HG02763 (cell line): ENCODE data around the gene HIC1.

Experiments used
- ATAC-seq: cut with Tn5 transposase; IDR thresholded peaks from one replicate; pipeline ENCODE4 v1.9.1; 2021; ENCODE audit warnings: mild to moderate bottlenecking, moderate library complexity; ENCODE audit not compliant: unreplicated experiment

The HIC1 gene

GRCh38 chr17:2059547-2060384 lies 4.9 kb downstream of the HIC1 start:
- ATAC-seq, result no peak

DNA sequence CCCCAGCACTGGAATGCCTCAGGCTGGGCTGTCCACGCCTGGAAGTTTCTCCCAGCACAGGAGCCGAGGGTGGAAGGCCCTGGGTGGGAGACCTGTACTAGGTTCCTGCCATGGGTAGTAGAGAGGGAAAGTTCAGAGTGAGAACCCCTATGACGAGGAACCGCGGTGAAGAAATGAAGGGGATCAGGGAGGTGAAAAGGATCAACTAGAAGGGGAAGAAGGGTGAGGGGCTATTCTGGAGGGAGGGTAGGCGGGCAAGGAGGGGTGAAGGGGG lies 5.4 kb downstream of the HIC1 start:
- ATAC-seq, result no peak

GRCh38 chr17:2060681-2061440 lies 6.0 kb downstream of the HIC1 start:
- no peak for ATAC-seq

GRCh38 chr17:2061441-2061958 lies 6.6 kb downstream of the HIC1 start:
- ATAC-seq, result no peak

DNA sequence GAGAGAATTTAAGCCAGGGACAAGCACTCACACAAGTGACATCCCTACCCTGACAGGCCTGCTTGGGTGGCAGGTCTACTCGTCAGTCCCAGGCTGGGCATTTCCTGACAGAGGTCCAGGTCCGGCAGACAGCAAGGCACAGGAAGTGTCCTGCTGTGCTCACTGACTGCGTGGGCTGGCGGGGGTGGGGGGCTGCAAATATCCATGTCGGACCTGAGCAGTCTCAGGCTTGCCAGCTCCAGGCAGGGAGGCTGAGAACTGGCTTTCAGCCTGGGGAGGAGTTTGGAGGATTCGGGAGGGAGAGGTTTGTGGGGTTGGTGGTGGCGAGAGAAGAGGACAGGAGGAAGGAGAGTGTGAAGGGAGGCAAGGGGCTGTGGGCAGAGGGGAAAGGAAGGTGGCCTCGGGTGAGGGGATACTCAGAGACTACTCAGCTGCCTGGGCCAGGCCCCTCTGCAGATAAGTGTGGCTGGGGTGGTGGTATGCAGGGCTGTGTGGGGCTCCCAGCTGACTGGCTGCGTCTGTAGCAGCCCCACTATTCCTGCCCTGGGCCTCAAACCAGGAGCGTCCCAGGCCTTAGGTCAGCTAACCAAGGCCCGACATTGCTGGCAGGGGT lies 7.8 kb downstream of the HIC1 start:
- no peak for ATAC-seq

- no peak for ATAC-seq
Observed at GRCh38 chr17:2063261-2064146, 8.6 kb downstream of the HIC1 start.

DNA sequence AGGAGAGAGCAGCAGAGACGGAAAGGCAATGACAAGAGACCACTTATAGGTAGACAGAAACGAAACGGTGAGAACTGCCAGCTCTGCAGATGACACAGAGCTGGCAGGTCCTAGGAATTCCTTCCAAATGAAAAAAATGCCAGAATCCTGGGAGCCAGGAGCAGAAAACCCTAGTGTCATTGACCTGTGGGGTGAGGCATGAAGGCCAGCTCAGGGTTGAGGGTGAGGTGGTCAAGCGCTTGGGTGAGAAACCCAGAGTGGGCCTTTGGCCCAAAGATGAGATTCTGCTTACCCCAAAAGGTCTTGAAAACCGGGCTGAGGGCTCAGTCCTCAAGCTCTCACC lies 9.2 kb downstream of the HIC1 start:
- ATAC-seq, result no peak

DNA sequence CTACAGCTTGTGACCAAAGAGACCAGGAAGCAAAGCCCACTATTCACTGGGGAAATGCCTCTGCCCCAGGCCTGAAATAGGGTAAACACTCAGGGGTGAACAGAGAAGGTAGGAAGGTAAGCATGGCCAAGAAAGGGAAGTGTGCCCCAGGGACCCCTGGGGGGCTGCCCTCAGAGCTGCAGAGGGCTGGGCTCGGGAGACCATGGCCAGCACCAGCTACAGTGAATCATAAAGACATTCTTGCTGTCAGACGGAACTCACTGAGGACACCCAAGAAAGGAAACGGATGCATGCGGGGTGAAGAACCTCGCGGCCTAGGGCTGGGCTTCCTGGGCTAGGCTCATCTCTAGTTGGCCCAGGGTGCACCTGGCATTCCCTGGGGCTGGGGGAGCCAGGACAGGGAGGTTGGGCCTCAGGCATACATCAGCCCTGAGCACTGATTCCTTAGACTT lies 9.6 kb downstream of the HIC1 start:
- ATAC-seq, result no peak

GRCh38 chr17:2064980-2065785 lies 10.3 kb downstream of the HIC1 start:
- ATAC-seq, result no peak

DNA sequence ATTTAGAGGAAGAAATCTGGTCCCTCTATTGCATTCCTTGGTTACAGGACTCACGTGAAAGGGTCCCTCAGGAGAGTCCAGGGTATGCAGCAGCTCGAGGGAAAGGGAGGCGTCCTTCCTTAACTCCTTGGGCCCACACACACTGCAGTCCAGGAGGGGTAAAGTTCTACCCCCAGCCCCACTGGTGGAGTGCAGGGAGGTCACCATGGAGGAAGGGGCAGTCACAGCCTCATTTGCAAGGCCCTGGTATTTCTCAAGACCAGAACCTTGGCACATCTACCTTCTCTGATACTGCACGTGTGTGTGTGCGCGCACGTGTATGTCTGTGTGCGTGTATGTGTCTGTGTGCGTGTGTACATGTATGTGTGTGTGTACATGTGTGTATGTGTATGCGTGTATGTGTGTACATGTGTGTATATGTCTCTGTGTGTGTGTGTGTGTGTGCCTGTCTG lies 11.1 kb downstream of the HIC1 start:
- ATAC-seq, result no peak

- no peak for ATAC-seq
Observed at GRCh38 chr17:2067048-2067561, 12.2 kb downstream of the HIC1 start.

- ATAC-seq, result no peak
Observed at GRCh38 chr17:2067608-2068024, 12.7 kb downstream of the HIC1 start.

GRCh38 chr17:2068031-2068518 lies 13.2 kb downstream of the HIC1 start:
- ATAC-seq, result no peak

- ATAC-seq, result no peak
Observed at GRCh38 chr17:2068519-2069051, 13.7 kb downstream of the HIC1 start.

- peak; percentile 68 for ATAC-seq
Observed at GRCh38 chr17:2070241-2071023, 15.5 kb downstream of the HIC1 start.

GRCh38 chr17:2071024-2071385 lies 16.1 kb downstream of the HIC1 start:
- ATAC-seq, result no peak

DNA sequence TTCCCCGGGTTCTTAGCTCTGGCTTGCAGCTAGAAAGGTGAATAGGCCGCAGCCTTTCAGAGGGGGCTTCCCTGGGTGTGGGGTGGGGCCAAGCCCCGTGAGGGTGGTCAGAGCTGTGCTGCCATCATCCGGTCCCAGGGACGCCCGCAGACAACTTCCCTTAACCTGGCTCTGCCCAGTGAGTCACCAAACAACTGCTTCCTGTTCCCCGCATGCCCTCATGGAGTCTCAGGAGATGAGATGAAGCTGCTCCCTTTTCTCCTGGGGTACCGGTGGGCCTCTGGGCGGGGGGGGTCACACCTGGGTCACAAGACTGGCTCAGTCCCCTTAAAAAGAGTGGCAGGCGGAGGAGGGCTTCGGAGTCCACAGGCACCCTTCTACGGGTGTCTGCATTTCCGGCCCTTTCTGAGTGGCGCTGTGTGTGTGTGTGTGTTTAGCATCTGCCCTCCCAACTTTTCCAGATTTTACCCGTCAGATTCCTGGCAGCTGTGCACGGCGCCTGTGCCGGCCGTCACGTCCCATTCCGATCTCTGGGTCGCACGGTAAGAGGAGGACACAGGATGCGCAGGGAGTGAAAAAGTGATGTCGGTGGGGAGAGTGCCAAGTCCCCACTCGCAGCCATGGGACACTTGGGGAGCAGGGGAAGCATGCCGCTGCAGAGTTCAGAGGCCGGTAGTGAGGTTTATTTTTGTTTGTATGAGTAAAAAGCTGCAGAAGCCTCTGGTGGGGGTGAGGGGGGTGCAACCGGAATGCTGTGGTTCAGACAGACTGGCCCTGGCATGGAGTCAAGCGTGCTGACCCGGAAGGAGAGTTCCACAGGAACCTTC lies 16.8 kb downstream of the HIC1 start:
- no peak for ATAC-seq

- no peak for ATAC-seq
Observed at GRCh38 chr17:2074919-2075318, 20.0 kb downstream of the HIC1 start.
